A549 (cell line): Measurements from ENCODE around the gene MYDGF.

Source experiments
- REST ChIP-seq: fragments of 200-600 bp; sonication (generic); IDR thresholded peaks from 2 replicates; pipeline ENCODE4 v1.6.1; 2016; ENCODE audit warnings: antibody characterized with exemption, mild to moderate bottlenecking, moderate library complexity
- RNF2 ChIP-seq: fragments of 200-600 bp; sonication (generic); IDR thresholded peaks from 2 replicates; pipeline ENCODE4 v1.6.1; 2016; ENCODE audit warnings: low read depth, mild to moderate bottlenecking, antibody characterized with exemption, moderate library complexity, borderline replicate concordance

- no peak for TF ChIP-seq RNF2
- TF ChIP-seq REST = no peak
Observed at GRCh38 chr19:4688587-4688986, 18.4 kb upstream of the MYDGF start.
